Activated CD8-positive, alpha-beta memory T cell treated with anti-CD3 and anti-CD28 coated beads, Interleukin-2, amount 50 U/mL, for 4 hours (primary cell): ENCODE data around the gene LIPK.
"Not testable (repeated sequence)": the region's sequence is repeated elsewhere in the genome, so short reads cannot be mapped to it uniquely, and the experiment has no call there.

Experiments
- DNase-seq: peaks from one replicate; pipeline ENCODE4 v3.0.0-alpha.2; 2020

LIPK gene, protein sequence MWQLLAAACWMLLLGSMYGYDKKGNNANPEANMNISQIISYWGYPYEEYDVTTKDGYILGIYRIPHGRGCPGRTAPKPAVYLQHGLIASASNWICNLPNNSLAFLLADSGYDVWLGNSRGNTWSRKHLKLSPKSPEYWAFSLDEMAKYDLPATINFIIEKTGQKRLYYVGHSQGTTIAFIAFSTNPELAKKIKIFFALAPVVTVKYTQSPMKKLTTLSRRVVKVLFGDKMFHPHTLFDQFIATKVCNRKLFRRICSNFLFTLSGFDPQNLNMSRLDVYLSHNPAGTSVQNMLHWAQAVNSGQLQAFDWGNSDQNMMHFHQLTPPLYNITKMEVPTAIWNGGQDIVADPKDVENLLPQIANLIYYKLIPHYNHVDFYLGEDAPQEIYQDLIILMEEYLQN

DNA sequence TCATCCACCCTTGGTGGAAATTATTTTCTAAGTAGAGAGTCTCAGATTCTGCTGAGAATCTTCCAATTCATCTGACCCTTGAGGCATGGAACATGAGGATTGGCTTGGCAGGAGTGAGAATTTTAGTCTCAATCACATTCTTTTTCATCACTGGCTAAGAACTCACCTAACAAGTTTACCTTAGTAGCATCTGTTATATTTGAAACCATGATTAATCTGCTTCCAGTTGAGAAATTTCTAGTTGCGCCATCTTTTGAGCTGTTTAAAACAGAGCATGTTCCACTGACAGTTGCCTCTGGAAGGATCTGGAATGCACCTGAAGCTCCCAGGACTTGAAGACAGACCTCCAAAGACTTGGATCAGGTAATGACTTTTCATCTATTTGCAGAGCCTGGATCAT, at the start of gene LIPK:
Gene LIPK (plus strand): TSS at position 292 of the 400 bp plus-strand sequence. CDS start 18,295 bp downstream, outside the sequence.
- DNase-seq = no peak

DNA sequence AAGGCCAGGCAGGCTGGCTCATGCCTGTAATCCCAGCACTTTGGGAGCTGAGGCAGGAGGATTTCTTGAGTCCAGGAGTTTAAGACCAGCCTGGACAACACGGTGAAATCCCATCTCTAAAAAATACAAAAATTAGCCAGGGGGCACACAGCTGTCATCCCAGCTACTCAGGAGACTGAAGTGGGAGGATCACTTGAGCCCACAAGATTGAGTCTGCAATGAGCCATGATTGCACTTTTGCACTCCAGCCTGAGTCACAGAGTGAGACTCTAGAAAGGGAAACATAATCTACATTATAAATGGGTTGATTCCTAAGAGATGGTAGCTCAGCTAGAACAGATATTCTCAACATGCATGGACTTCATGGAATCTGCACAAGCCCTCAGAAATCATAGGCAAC, 48.1 kb upstream of the LIPK start:
- DNase-seq = no peak

DNA sequence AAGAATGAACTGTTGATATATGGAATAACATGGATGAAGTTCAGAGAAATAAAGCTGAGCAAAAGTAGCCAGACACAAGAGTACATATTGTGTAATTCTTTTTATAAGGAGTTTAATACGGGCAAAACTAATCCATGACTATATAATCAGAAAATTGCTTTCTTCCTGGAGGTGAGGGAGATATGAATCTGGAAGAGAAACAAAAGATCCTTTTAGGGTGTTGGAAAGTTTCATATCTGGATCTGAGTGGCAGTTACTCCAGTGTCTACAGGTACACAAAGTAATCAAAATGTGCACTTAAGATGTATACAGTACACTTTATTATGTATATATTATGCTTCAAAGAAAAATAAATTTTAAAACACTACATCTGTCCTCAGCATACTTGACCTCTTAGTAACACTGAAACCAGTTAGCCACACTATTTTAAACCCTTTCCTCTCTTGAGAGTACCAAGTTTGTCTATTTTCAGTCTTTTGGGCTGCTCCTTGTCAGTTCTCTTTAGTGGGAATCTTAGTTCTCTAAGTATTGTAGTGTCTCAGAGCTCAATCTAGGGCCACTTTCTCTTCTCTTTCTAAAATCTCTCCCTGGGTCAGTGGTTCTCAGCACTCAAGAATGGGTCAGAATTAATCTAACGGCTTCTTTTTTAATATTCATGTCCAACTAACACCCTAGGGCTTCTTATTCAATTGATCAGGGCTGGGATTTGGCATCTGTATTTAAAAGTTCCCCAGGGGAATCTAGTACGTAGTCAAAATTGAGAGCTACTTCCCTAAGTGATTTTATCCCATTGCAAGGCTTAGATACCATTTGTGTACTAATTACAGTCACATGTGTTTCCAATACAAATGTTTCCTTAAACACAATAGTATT, 46.1 kb upstream of the LIPK start:
- no peak for DNase-seq

DNA sequence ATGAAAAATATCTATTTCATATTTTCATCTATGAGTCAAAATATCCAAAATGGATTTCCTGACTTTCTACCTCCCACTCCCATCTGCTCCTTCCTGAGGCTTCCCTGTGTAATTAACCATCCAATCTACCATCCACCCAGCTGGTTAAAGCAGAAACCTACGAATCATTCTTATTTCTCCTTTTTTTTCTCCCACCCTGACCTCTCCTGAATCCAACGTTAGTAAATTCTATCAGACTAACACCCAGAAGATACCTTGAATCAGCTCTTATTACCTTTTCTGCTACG, 45.5 kb upstream of the LIPK start:
- no peak for DNase-seq

DNA sequence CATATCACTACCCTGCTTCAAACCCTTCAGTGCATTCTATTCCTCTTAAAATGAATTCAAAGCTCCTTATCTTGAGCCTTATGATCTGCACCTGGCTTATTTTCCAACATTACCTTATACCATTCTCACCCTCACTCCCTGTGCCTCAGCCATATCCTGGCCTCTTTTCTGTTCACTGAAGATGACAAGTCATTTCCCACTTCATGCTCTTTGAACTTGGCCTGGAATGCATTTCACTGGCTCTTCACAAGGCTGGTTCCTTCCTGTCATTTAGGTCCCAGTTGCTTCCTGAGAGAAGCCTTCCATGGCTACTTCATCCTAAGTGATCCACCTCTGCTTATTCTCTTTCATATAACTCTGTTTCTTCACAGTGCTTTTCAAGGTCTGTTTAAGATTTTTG, 45.0 kb upstream of the LIPK start:
- no peak for DNase-seq

DNA sequence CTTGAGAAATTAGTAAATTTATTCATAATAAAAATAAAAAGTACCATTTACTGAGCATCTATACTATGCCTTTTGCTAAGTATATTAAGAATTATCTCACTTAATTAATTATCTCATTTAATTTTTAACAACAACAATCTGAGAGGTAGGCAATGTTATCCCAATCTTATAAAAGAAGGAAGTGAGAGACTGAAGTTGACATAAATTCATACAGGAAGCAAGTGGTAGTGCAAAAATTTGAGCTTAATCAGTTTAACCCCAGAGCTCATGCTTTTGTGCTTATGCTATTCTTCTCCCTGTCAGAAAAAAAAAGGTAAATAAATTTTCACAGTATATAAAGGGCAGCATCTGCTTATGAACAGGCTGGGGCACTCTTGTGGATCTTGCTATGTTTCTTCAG, 44.5 kb upstream of the LIPK start:
- DNase-seq = no peak

DNA sequence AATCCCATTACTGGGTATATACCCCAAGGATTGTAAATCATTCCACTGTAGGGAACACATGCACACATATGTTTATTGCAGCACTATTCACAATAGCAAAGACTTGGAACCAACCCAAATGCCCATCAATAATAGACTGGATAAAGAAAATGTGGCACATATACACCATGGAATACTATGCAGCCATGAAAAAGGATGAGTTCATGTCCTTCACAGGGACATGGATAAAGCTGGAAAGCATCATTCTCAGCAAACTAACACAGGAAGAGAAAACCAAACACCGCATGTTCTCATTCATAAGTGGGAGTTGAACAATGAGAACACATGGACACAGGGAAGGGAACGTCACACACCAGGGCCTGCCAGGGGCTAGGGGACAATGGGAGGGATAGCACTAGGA, 42.9 kb upstream of the LIPK start:
- not testable (repeated sequence) for DNase-seq

DNA sequence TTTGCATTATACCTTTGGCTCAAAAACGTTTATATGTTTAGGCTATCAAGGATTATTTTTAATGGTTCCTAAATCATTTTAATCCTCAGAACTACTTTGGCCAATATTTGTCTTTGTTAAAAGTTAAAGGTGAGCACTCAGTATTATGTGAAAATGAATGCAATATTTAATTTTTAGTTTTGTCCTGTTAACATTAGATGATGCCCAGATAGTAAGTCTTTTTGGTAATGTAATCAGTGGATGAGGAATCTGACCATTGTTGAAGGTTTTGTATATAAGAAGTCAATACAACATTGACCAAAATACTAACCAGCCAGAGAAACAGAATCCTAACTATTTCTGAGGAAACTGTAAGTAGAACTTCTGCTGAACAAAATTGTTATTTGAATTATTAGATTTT, 41.9 kb upstream of the LIPK start, which contains the start of gene LIPF:
Gene LIPF (plus strand): TSS at position 301 of the 400 bp plus-strand sequence. CDS start 2,856 bp downstream, outside the sequence.
- DNase-seq = no peak

DNA sequence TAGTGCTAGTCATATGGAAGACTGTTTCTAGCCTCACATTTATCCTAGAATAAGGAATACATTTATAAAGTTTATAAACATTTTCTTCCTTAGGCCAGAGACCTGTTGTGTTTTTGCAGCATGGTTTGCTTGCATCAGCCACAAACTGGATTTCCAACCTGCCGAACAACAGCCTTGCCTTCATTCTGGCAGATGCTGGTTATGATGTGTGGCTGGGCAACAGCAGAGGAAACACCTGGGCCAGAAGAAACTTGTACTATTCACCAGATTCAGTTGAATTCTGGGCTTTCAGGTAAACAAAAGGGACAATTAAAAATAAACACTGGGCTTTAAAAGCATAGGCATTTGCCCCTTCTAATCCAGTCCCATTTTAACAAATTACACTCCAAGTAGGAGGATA, 37.6 kb upstream of the LIPK start:
- no peak for DNase-seq

DNA sequence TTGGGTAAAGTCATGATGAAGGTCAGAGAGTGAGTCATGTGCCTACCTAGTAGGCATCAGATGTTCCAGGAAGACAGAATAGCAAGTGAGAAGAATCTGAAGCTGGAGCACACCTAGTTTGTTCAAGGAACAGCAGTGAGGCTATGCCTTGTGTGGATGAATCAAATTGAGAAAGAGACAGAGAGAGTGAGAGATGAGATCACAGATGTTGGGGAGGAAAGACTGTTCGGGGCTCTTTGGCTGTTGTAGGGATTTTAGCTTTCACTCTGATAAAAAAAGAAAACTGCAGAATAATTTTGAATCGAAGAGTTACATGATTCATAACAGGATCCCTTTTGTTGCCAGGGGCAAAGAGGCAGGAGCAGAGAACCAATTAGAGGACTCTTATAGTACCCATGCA, 35.6 kb upstream of the LIPK start:
- no peak for DNase-seq

DNA sequence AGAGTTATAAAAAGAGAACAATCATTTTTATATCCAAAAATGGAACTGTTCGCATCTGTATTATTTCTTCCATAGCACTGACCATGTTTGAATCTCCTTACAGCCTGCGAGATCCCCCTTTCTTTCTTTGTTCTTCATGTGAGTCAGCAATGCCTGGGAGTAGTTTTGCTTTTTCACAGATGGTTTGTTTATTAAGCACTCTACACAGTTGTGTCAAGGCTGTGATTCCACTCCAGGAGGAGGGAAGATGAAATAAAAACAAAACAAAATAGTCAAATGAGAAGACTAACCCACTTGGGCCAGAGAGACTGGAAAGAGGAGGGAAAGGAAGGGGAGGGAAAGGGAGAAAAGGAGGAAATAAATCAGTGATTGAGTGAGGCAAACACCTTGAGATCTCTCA, 34.0 kb upstream of the LIPK start:
- no peak for DNase-seq

DNA sequence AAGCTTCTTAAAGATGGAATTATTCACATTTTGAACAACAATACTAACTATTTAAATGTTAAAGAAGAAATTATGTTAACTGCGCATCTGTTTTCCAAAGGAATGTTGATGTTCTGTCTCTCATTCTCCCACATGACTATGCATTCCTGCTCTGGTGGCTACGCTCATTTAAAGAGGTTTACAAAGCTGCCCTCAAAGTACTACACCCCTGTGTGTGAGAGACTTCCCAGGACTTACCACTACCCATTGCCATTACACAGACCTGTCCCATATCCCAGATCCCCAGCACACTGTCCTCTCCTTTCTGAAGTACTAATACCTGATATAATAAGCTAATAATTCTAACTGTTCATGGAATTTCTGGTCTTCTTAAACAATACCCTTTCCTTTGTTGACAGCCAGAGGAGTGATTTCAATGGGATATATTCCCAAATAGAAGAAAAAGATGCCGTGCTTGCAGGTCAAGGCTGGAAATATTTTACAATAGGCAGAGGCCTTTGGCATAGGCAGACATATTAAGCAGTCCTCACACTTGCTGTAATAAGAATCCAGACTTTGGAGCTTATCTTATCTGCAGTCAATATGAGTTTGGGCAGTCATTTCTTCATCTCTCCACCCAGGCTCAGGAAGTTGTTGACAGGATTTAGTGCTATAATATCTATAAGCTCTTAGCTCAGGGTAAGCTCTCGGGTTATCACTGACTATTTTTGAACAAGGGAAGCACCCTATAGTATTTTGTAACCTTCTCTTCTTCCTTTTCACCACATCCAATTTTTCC, 29.6 kb upstream of the LIPK start:
- DNase-seq = no peak

DNA sequence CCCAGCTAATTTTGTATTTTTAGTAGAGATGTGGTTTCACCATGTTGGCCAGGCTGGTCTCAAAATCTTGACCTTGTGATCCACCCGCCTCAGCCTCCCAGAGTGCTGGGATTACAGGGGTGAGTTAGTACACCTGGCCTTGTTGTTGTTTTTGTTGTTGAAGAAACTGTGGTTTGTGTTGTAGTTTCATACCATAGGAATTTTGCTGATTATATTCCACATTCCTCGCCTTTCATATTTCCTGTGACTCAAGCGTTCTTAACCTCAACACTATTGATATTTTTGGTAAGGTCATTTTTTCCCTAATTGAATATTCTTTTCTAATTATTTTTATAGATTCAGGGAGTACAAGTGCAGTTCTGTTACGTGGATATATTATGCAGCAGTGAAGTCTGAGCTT, 25.1 kb upstream of the LIPK start:
- no peak for DNase-seq

DNA sequence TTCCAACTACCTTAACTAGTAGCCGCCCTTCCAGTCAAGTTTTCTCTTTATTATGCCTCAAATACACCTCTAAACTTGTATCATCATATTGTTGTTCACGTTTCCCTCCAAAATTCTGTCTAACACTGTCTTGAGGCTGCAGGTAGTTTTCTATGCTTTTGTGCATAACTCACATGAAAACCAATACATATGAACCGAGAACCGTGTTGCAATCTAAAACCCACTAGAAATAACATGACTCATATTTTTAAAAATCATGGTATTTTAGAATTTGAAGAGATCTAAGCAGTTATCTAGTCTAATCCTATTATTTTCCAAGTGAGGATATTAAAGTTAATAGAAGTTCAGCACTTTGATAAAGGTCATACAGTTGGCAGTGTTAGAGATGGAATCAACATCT, 23.6 kb upstream of the LIPK start:
- DNase-seq = no peak

DNA sequence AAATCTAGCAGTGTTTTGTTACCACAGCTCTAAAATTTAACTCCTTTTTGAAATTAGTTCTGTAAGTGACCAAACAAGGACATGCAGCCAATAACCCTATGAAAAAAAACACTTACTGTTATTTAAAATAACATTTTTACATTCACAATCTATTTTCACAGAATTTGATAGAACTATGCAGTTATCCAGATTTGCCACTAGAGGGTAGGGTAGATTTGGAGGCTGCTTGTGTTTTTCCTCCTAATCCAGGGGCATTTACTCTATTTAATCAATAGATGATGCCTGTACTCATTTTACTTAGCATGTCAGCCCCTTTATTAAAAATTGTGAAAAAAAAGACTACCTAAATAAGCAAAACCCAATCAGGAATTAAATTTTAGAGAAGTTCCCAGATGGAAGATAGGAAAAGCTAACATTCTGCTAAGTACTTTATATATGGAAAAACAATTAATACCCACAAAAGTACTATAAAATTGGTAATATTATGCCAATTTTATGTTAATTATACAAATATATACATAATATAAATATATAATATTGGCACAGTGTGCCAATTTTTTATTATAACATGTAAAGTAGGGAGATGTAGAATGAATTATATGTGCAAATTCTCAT, 18.1 kb upstream of the LIPK start:
- no peak for DNase-seq

DNA sequence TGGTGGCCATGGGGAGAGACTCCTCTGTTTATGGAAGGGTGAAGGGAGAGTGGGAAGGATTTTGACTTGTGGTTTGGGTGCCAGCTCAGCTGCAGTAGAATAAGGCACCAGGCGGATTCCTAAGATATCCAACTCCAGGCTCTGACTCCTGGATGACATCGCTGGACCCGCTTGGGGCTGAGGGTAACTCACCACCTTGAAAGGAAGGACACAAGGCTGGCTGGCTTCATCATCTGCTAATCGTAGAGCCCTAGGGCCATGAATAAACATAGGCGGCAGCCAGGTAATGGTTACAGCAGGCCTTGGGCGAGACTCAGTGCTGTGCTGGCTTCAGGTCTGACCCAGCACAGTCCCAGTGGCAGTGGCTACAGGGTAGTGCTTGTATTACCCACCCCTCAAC, 16.7 kb upstream of the LIPK start:
- no peak for DNase-seq

DNA sequence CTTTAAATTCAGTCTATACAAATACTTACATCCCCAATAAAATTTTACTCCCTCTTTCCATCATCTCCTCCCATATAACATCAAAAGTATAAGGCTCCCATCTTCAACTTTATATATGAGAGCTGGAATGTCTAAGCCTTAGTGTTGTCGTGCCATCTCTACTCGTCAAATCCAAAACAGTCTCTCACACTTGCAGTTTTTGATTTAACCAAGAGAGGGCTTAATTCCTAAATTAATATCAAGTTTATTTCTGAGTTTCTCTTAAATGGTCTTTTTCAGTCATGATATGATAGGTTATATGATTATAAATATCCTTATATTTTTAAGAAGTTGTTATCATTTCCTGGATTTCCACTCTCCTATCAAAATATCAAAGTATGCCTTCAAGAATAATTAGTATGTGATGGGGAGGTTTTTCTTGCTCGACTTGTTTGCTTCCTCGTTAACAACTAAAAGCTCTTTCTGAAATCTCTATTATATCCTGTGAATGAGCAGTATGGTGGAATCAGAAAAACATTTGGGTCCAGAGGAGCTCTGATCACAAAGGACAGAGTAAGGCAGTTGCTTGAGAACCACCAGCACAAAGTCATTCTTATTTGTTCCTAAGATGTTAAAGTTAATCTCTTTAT, 12.5 kb upstream of the LIPK start:
- DNase-seq = no peak

DNA sequence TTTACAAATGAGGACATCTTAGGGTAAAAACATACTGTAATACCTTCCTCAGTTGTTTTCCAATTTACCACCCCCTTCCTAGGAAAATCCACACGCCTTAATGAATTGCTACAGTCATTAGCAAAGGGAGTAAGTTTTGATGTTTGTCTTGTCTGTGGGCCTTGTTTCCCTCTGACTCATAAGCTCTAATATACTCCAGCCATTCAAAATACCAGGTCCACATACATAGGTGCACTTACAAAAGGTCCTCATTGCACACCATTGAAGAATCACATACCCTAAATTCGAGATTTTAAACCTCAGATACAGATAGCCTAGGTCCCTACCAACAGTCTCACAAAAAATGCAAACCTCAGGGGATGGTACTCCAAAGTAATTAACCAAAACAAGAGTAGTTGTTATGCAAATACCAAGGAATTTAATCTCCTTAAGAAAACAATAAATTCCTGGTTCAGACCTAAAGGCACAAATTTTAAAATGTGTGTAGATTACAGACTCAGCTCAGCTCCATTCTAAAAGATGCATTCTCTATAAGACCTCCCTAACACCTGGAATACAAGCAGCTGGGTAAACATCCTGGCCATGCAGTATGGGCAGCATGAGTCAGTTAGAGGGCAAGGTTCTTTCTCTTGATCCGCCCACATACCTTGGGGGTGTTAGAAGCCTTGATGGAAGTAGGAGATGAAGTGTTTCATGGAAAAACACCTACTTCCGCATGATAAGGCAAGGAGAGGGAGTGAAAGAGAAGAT, 3.0 kb upstream of the LIPK start:
- no peak for DNase-seq

DNA sequence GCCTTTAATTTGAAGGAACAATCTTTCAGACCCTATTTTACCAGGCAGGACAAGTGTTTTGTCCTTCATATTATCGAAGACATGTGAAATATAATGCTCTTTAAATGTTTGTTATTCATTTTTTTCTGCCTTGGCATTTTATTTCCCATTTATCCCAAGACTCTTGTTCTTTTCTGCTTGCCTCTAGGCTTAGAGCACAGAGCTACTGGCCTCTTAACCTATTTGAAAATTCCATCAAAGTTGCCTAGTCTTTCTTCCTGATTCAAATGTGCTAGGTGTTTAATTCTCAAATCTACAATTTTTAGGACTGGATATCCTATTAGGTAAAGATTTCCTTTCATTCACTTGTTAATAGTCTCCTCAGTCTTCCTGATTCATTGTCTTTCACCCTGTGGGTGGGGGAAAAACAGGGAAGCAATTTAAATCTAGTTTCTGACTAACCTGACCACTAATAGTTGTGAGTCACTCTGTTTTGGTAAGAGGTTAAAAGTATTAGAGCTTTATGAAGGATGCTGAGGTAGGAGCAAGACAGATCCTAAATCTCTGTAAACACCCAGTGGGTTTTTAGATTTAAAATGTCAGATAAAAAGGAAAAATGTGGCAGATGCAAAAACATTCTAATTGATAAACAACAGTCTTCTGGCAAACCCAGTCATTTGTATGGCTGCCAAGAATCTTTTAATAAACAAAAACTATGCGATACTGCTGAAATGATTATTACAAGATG, 1.5 kb downstream of the LIPK start:
- no peak for DNase-seq

DNA sequence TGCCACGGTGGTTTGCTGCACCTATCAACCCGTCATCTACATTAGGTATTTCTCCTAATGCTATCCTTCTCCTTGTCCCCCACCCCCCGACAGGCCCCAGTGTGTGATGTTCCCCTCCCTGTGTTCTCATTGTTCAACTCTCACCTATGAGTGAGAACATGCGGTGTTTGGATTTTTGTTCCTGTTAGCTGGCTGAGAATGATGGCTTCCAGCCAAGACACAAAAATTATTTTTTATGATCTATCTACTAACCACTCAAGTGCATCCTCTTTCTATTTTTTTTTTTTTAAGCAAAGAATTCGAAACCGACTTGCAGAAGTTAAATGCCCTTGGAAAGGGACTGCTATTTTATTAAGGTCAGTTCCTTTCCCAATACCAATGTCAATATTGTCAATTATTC, 3.3 kb downstream of the LIPK start:
- not testable (repeated sequence) for DNase-seq

DNA sequence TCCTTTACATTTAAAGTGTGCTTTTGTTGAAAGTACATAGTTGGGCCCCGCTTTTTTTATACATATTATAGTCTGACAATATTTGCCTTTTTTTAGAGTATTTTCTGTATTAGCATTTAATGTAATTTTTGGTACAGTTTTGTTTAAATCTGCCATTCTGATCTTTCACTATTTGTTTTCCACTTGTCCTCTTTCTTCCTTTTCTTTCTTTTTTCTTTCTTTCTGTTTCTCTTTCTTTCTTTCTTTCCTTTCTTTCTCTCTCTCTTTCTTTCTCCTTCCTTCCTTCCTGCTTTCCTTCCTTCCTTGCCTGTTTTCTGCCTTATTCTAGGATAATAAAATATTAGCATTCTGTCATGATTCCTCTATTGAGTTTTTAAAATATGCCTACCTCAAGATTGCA, 9.5 kb downstream of the LIPK start:
- DNase-seq = no peak
